HepG2 (cell line): Measurements from ENCODE around the gene SERINC2. TPM values are rescaled to one million over a fixed set of nuclear protein-coding genes. Genes with fewer than 3 reads are reported as not detected.

Experiments used
- ARNT ChIP-seq: fragments of 450-650 bp; IDR thresholded peaks from 2 replicates; pipeline ENCODE4 v1.6.1; 2017
- DNMT1 ChIP-seq: sonication (generic); formaldehyde crosslinking; IDR thresholded peaks from 2 replicates; pipeline ENCODE4 v1.5.1; 2020; ENCODE audit warnings: mild to moderate bottlenecking, missing genetic modification reagents
- FOXK1 ChIP-seq: sonication (generic); formaldehyde crosslinking; IDR thresholded peaks from 2 replicates; pipeline ENCODE4 v1.4.0; 2020; ENCODE audit warnings: low read depth, missing genetic modification reagents, borderline replicate concordance
- GABPA ChIP-seq, 2 experiments: IDR thresholded peaks; 2 replicates each; pipeline ENCODE4 v1.6.1; 2011 to 2016; ENCODE audit warnings: low read depth in 2 of 2, low read length in 1 of 2, missing biosample characterization in 1 of 2, missing genetic modification characterization in 1 of 2
- HNRNPL ChIP-seq: fragments of 200-400 bp; formaldehyde crosslinking; IDR thresholded peaks from 2 replicates; pipeline ENCODE4 v1.6.1; 2017; ENCODE audit warnings: mild to moderate bottlenecking, low read depth, low read length
- MXI1 ChIP-seq: IDR thresholded peaks from 3 replicates; pipeline ENCODE4 v1.6.1; 2012; ENCODE audit warnings: low read depth, low read length, inconsistent platforms, borderline replicate concordance
- NCOR1 ChIP-seq: fragments of 200-600 bp; sonication (generic); IDR thresholded peaks from 2 replicates; pipeline ENCODE4 v1.7.0; 2017; ENCODE audit warnings: antibody characterized with exemption, low read length, borderline replicate concordance
- NR2F6 ChIP-seq, 2 experiments: IDR thresholded peaks; 2 replicates each; pipeline ENCODE4 v1.6.1; 2016; ENCODE audit warnings: antibody characterized with exemption in 1 of 2, mild to moderate bottlenecking in 1 of 2
- RBFOX2 ChIP-seq: fragments of 200-400 bp; formaldehyde crosslinking; IDR thresholded peaks from 2 replicates; pipeline ENCODE4 v1.6.1; 2017; ENCODE audit warnings: low read depth, mild to moderate bottlenecking, low read length
- RNF2 ChIP-seq: fragments of 450-650 bp; conservative IDR thresholded peaks from 2 replicates; pipeline ENCODE4 v1.6.1; 2016; ENCODE audit warnings: low read depth
- SMYD3 ChIP-seq: sonication (generic); formaldehyde crosslinking; IDR thresholded peaks from 2 replicates; pipeline ENCODE4 v1.8.1; 2023; ENCODE audit warnings: mild to moderate bottlenecking, missing genetic modification reagents
- SNRNP70 ChIP-seq: fragments of 200-400 bp; formaldehyde crosslinking; IDR thresholded peaks from 2 replicates; pipeline ENCODE4 v1.6.1; 2017; ENCODE audit warnings: mild to moderate bottlenecking, low read depth, low read length, moderate library complexity
- ZC3H4 ChIP-seq: sonication (generic); formaldehyde crosslinking; IDR thresholded peaks from 2 replicates; pipeline ENCODE4 v1.4.0; 2020; ENCODE audit warnings: missing genetic modification reagents, borderline replicate concordance
- ZNF264 ChIP-seq: sonication (generic); formaldehyde crosslinking; IDR thresholded peaks from 2 replicates; pipeline ENCODE4 v1.4.0; 2020; ENCODE audit warnings: missing genetic modification reagents
- ZNF430 ChIP-seq: sonication (generic); formaldehyde crosslinking; IDR thresholded peaks from 2 replicates; pipeline ENCODE4 v1.9.0; 2021; ENCODE audit warnings: mild to moderate bottlenecking, missing genetic modification reagents
- ZNF451 ChIP-seq: sonication (generic); formaldehyde crosslinking; IDR thresholded peaks from 2 replicates; pipeline ENCODE4 v1.5.0; 2020; ENCODE audit warnings: mild to moderate bottlenecking, missing genetic modification reagents
- ZNF510 ChIP-seq: sonication (generic); formaldehyde crosslinking; IDR thresholded peaks from 2 replicates; pipeline ENCODE4 v1.4.0; 2020; ENCODE audit warnings: low read depth, mild to moderate bottlenecking, missing genetic modification reagents
- ZNF644 ChIP-seq: IDR thresholded peaks from 2 replicates; pipeline ENCODE4 v1.6.1; 2016; ENCODE audit warnings: low read depth
- ZNF670 ChIP-seq: sonication (generic); formaldehyde crosslinking; IDR thresholded peaks from 2 replicates; pipeline ENCODE4 v1.8.0; 2022; ENCODE audit warnings: mild to moderate bottlenecking, missing genetic modification reagents, borderline replicate concordance
- ZNF713 ChIP-seq: sonication (generic); formaldehyde crosslinking; IDR thresholded peaks from 2 replicates; pipeline ENCODE4 v1.4.0; 2020; ENCODE audit warnings: mild to moderate bottlenecking, missing genetic modification reagents
- ZNF772 ChIP-seq: sonication (generic); formaldehyde crosslinking; IDR thresholded peaks from 2 replicates; pipeline ENCODE4 v1.5.0; 2020; ENCODE audit warnings: mild to moderate bottlenecking, missing genetic modification reagents
- polyA plus RNA-seq, 8 experiments: library from polyadenylated mRNA; depleted of rRNA in 3 of 8; stranded (reverse) in 7 of 8; unstranded in 1 of 8; fragments of >200 nt; fragmentation: Illumina TruSeq in 4 of 8; extraction: Trizol in 4 of 8; gene quantifications; 2 replicates each; pipeline versions ENCODE4 v1.2.1 to v1.2.3, GENCODE V29; 2011 to 2016; ENCODE audit warnings: low read depth in 4 of 8, missing spikeins in 1 of 8, mixed read lengths in 1 of 8; ENCODE audit not compliant: insufficient read depth in 1 of 8
- total RNA-seq, 5 experiments: library from RNA; depleted of rRNA; stranded (reverse); fragments of >200 nt; fragmentation: Illumina TruSeq; extraction: Trizol; gene quantifications; 2 replicates each; pipeline ENCODE4 v1.2.3, GENCODE V29; 2016; ENCODE audit warnings: low read depth in 1 of 5
- TF ChIP-seq, protein P1 (sequence below): sonication (generic); formaldehyde crosslinking; IDR thresholded peaks from 2 replicates; pipeline ENCODE4 v1.5.1; 2020; ENCODE audit warnings: mild to moderate bottlenecking, moderate library complexity, missing genetic modification reagents
- TF ChIP-seq, protein P2 (sequence below): sonication (generic); formaldehyde crosslinking; IDR thresholded peaks from 2 replicates; pipeline ENCODE4 v1.4.0; 2020; ENCODE audit warnings: missing genetic modification reagents, borderline replicate concordance
- TF ChIP-seq, protein P3 (sequence below): sonication (generic); formaldehyde crosslinking; IDR thresholded peaks from 2 replicates; pipeline ENCODE4 v1.5.0; 2020; ENCODE audit warnings: missing genetic modification reagents
- TF ChIP-seq, protein P4 (sequence below): IDR thresholded peaks from 2 replicates; pipeline ENCODE4 v1.6.1; 2016
- TF ChIP-seq, protein P5 (sequence below): sonication (generic); formaldehyde crosslinking; IDR thresholded peaks from 2 replicates; pipeline ENCODE4 v1.4.0; 2020; ENCODE audit warnings: mild to moderate bottlenecking, missing genetic modification reagents

The SERINC2 gene
- total and polyA plus RNA-seq, 2 of the 13 experiments (the other 11 are each of a cell fraction or from before 2014, with no cell fraction given): 4.8 to 126 TPM

DNA sequence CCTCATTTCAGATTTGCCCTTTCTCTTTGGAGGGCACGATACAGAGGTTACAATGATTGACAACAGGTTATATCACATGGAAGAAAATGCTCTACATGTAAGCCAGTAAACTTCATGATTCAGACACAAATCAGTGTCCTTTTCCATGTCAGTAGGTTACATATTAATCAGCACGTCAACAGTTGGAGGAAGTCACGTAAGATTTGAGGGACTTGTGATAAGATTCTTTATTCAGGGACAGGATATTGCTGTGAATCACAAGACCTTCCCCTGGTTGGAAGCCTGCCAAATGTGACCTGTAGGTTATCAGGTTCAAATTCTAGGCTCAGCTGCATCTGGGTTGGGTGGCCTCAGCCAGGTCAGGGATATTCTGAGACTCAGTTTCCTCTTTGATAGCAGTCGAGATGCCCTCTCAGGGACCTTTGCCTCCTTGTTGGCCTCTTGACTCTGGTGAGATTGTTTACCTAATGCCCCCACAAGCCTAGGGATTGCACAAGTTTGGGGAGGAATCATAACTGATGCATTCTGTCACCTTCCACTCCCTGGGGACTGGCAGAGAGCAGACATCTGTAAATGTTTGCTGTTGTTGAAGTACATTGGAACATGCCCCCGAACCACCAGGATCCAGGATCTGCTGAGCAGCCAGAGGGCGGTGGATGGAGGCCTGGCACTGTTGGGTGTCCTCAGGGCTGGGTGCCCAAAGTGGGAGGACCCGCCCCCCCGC lies 31.9 kb downstream of the SERINC2 start (continued):
- TF ChIP-seq GABPA (IDR thresholded peaks at IDR 0.05; ENCODE audit: low read depth, low read length) (no peak), GABPA (CRISPR knock-in tag; IDR thresholded peaks at IDR 0.05; ENCODE audit: low read depth) (peak; percentile 77), ARNT (no peak), DNMT1 (CRISPR knock-in tag) (no peak), SMYD3 (no peak), ZNF430 (CRISPR knock-in tag) (peak; percentile 88; the same call in 1 of the 2 replicates), ZNF264 (no peak), ZNF713 (CRISPR knock-in tag) (no peak), ZC3H4 (no peak), RNF2 (no peak), SNRNP70 (no peak), NR2F6 (IDR thresholded peaks at IDR 0.05) (peak; percentile 93), NR2F6 (CRISPR knock-in tag; IDR thresholded peaks at IDR 0.05) (peak; percentile 92), ZNF451 (no peak), MXI1 (no peak; the same call in 2 of the 3 replicates), ZNF772 (CRISPR knock-in tag) (peak; percentile 91; the same call in 1 of the 2 replicates), HNRNPL (peak; percentile 70; the same call in 1 of the 2 replicates), ZNF644 (no peak), RBFOX2 (no peak), ZNF670 (CRISPR knock-in tag) (peak; percentile 91), NCOR1 (peak; percentile 58; the same call in 1 of the 2 replicates), ZNF510 (no peak), FOXK1 (no peak; the same call in 1 of the 2 replicates)
- TF ChIP-seq, protein P1, sequence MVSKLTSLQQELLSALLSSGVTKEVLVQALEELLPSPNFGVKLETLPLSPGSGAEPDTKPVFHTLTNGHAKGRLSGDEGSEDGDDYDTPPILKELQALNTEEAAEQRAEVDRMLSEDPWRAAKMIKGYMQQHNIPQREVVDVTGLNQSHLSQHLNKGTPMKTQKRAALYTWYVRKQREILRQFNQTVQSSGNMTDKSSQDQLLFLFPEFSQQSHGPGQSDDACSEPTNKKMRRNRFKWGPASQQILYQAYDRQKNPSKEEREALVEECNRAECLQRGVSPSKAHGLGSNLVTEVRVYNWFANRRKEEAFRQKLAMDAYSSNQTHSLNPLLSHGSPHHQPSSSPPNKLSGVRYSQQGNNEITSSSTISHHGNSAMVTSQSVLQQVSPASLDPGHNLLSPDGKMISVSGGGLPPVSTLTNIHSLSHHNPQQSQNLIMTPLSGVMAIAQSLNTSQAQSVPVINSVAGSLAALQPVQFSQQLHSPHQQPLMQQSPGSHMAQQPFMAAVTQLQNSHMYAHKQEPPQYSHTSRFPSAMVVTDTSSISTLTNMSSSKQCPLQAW (CRISPR knock-in tag): peak; percentile 96
- TF ChIP-seq, protein P2, sequence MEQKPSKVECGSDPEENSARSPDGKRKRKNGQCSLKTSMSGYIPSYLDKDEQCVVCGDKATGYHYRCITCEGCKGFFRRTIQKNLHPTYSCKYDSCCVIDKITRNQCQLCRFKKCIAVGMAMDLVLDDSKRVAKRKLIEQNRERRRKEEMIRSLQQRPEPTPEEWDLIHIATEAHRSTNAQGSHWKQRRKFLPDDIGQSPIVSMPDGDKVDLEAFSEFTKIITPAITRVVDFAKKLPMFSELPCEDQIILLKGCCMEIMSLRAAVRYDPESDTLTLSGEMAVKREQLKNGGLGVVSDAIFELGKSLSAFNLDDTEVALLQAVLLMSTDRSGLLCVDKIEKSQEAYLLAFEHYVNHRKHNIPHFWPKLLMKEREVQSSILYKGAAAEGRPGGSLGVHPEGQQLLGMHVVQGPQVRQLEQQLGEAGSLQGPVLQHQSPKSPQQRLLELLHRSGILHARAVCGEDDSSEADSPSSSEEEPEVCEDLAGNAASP: no peak
- TF ChIP-seq, protein P3, sequence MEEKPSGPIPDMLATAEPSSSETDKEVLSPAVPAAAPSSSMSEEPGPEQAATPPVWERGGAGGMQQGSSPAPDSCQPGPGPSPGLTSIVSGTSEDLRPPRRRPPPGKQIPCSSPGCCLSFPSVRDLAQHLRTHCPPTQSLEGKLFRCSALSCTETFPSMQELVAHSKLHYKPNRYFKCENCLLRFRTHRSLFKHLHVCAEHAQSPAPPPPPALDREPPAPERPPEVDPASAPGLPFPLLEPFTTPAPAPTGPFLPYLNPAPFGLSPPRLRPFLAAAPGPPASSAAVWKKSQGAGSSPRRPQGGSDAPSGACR: no peak; the same call in none of the 2 replicates
- TF ChIP-seq, protein P4, sequence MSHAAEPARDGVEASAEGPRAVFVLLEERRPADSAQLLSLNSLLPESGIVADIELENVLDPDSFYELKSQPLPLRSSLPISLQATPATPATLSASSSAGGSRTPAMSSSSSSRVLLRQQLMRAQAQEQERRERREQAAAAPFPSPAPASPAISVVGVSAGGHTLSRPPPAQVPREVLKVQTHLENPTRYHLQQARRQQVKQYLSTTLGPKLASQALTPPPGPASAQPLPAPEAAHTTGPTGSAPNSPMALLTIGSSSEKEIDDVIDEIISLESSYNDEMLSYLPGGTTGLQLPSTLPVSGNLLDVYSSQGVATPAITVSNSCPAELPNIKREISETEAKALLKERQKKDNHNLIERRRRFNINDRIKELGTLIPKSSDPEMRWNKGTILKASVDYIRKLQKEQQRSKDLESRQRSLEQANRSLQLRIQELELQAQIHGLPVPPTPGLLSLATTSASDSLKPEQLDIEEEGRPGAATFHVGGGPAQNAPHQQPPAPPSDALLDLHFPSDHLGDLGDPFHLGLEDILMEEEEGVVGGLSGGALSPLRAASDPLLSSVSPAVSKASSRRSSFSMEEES (CRISPR knock-in tag): peak; percentile 99
- TF ChIP-seq, protein P5, sequence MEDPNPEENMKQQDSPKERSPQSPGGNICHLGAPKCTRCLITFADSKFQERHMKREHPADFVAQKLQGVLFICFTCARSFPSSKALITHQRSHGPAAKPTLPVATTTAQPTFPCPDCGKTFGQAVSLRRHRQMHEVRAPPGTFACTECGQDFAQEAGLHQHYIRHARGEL (CRISPR knock-in tag): no peak
